Measurements from ENCODE around the gene C18orf32. TPM values are rescaled to one million over a fixed set of nuclear protein-coding genes. Genes with fewer than 3 reads are reported as not detected.

The C18orf32 gene
- total RNA-seq, 1 experiment from 2014 or later, result 24.4 TPM

- Histone ChIP-seq H3K9ac (ENCODE audit: extremely low read depth, insufficient read length, low read length) (no peak overlapping the region), H3K9me3 (ENCODE audit: control insufficient read depth, low read depth, low read length) (no peaks in the 10 kb centered on the region), H3K4me1 (ENCODE audit: insufficient read depth, low read length) (no peaks in the 10 kb centered on the region; the same call in 1 of the 2 replicates), H2BK12ac (ENCODE audit: insufficient read length, low read depth, low read length) (no peak overlapping the region), H2BK120ac (ENCODE audit: low read depth, low read length, poor library complexity, severe bottlenecking) (no peak overlapping the region), H3T11ph (ENCODE audit: low read length) (no peak overlapping the region), H2BK5ac (ENCODE audit: insufficient read length, low read length) (no peak overlapping the region), H3K79me2 (ENCODE audit: insufficient read depth, low read length) (no peaks in the 10 kb centered on the region), H2AK5ac (ENCODE audit: insufficient read length, low read length) (no peak overlapping the region), H2BK15ac (ENCODE audit: low read depth, low read length) (no peak overlapping the region), H3K18ac (ENCODE audit: insufficient read length, low read depth, low read length) (no peak overlapping the region), H3K23ac (ENCODE audit: insufficient read length, low read depth, low read length) (no peak overlapping the region), H3K56ac (ENCODE audit: insufficient read length, low read depth, low read length) (no peak overlapping the region), H2BK20ac (ENCODE audit: low read depth, low read length, poor library complexity, severe bottlenecking) (no peak overlapping the region), H4K8ac (replicated peaks; ENCODE audit: insufficient read length, low read depth, low read length) (no peak overlapping the region), H3K14ac (ENCODE audit: insufficient read depth, low read length) (no peak overlapping the region), H3K4ac (ENCODE audit: low read depth, low read length) (no peak overlapping the region), H3K27me3 (ENCODE audit: insufficient read depth, low read length) (no peaks in the 10 kb centered on the region), H2AFZ (ENCODE audit: low read length) (no peak overlapping the region), H3K4me2 (ENCODE audit: insufficient read depth, insufficient read length, low read length) (no peak overlapping the region), H3K79me1 (ENCODE audit: insufficient read depth, low read depth, low read length, poor library complexity, severe bottlenecking) (no peaks in the 10 kb centered on the region), H3K23me2 (ENCODE audit: insufficient read length, low read depth, low read length, poor library complexity, severe bottlenecking) (no peaks in the 10 kb centered on the region), H3K27ac (ENCODE audit: insufficient read length, low read depth, low read length) (no peak overlapping the region), H4K91ac (ENCODE audit: insufficient read length, low read depth, low read length) (no peak overlapping the region), H4K20me1 (ENCODE audit: control insufficient read depth, insufficient read depth, insufficient read length) (no peaks in the 10 kb centered on the region), H4K5ac (ENCODE audit: insufficient read length, low read depth, low read length) (no peak overlapping the region)
- H3K4me1 Mint-ChIP-seq, result peaks cover 3 to 8% of the 10 kb centered on the region in 2 experiments; a peak in 3 of 4 replicates
- no peak for DNase-seq
- WGBS (ENCODE audit: extremely low coverage, insufficient read length, low lambda C conversion rate), result no CpG with 5 or more reads among the region's 2 CpGs
- no peaks in the 10 kb centered on the region for H3K9me3 Mint-ChIP-seq
- H3K36me3 Mint-ChIP-seq (ENCODE audit: insufficient read depth in 1 of 3, low read depth in 3 of 3), result peaks cover 2 to 8% (median 6%) of the 10 kb centered on the region in 3 experiments; a peak in 3 of 7 replicates
- TF ChIP-seq, protein P1, sequence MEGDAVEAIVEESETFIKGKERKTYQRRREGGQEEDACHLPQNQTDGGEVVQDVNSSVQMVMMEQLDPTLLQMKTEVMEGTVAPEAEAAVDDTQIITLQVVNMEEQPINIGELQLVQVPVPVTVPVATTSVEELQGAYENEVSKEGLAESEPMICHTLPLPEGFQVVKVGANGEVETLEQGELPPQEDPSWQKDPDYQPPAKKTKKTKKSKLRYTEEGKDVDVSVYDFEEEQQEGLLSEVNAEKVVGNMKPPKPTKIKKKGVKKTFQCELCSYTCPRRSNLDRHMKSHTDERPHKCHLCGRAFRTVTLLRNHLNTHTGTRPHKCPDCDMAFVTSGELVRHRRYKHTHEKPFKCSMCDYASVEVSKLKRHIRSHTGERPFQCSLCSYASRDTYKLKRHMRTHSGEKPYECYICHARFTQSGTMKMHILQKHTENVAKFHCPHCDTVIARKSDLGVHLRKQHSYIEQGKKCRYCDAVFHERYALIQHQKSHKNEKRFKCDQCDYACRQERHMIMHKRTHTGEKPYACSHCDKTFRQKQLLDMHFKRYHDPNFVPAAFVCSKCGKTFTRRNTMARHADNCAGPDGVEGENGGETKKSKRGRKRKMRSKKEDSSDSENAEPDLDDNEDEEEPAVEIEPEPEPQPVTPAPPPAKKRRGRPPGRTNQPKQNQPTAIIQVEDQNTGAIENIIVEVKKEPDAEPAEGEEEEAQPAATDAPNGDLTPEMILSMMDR (conservative IDR thresholded peaks at IDR 0.05), result no peak
- H3K27me3 Mint-ChIP-seq (ENCODE audit: low read depth), result no peaks in the 10 kb centered on the region
- H3K27ac Mint-ChIP-seq, result peak overlapping the region in 1 of 3 experiments; percentile 35; a peak in 2 of 7 replicates
- H3K4me3 Mint-ChIP-seq, result no peak overlapping the region
These were observed 54.4 kb downstream of the C18orf32 start for GRCh38 chr18:49432602-49433001.

Measured in H9 (cell line).